ENCODE measurements around the gene SYTL3. TPM values are rescaled to one million over a fixed set of nuclear protein-coding genes. Genes with fewer than 3 reads are reported as not detected.

The SYTL3 gene
- polyA plus RNA-seq, 1 donor (not counting 4 experiments of a cell fraction or from before 2014, with no cell fraction given) = 1.4 TPM

- H3K79me2 ChIP-seq (ENCODE audit: control insufficient read depth, insufficient read depth, low read length) = no peaks in the 10 kb centered on the region
- no peak for DNase-seq (ENCODE audit: low read depth, low spot score)
- no peak overlapping the region for H3K4me3 ChIP-seq (ENCODE audit: control insufficient read depth in 2 of 3, extremely low read depth in 1 of 3, insufficient read depth in 2 of 3, low read depth in 1 of 3, low read length in 3 of 3)
- FAIRE-seq = no peak
- H3K9me1 ChIP-seq (ENCODE audit: control insufficient read depth, extremely low read depth, insufficient read depth, low read length) = no peaks in the 10 kb centered on the region
- H3K27ac ChIP-seq (ENCODE audit: control insufficient read depth, insufficient read depth, low read length) = no peak overlapping the region
- no peak overlapping the region for H3K4me2 ChIP-seq (ENCODE audit: control insufficient read depth, extremely low read depth, insufficient read depth, low read depth, low read length)
- H3K36me3 ChIP-seq (ENCODE audit: control insufficient read depth in 2 of 2, extremely low read depth in 1 of 2, insufficient read depth in 2 of 2, low read length in 2 of 2) = no peaks in the 10 kb centered on the region
- TF ChIP-seq EZH2 (IDR thresholded peaks at IDR 0.05; ENCODE audit: low read length) = no peak
- TF ChIP-seq CTCF (optimal IDR thresholded peaks at IDR 0.05 in 1 of 3, IDR thresholded peaks at IDR 0.05 in 1 of 3, conservative IDR thresholded peaks at IDR 0.05 in 1 of 3; ENCODE audit: extremely low read depth in 1 of 3, insufficient read depth in 2 of 3, low read length in 3 of 3) = no peak
- peaks cover 12% of the 10 kb centered on the region for H3K4me1 ChIP-seq (ENCODE audit: control insufficient read depth, extremely low read depth, insufficient read depth, low read length)
- dilution Hi-C loops (cut with MboI; ENCODE audit: extremely low pct_ligation_motif_present, low sequenced_read_pairs) = no loop called here
- H3K9me3 ChIP-seq (ENCODE audit: control insufficient read depth, low read depth, low read length) = no peaks in the 10 kb centered on the region
- no peak overlapping the region for H2AFZ ChIP-seq (ENCODE audit: control insufficient read depth, low read length)
- H3K9ac ChIP-seq (ENCODE audit: control insufficient read depth, extremely low read depth, insufficient read depth, low read length) = no peak overlapping the region
- no peaks in the 10 kb centered on the region for H4K20me1 ChIP-seq (ENCODE audit: control insufficient read depth, extremely low read depth, insufficient read depth, low read length)
- no peaks in the 10 kb centered on the region for H3K27me3 ChIP-seq (ENCODE audit: control insufficient read depth, extremely low read depth, insufficient read depth, low read length)
These were observed 108.6 kb downstream of the SYTL3 start for GRCh38 chr6:158758451-158758860.

- no peak for DNase-seq (ENCODE audit: low read depth, low spot score)
- Histone ChIP-seq H3K4me2 (ENCODE audit: control insufficient read depth, extremely low read depth, insufficient read depth, low read depth, low read length) (no peak overlapping the region), H3K9me1 (ENCODE audit: control insufficient read depth, extremely low read depth, insufficient read depth, low read length) (no peaks in the 10 kb centered on the region), H2AFZ (ENCODE audit: control insufficient read depth, low read length) (no peak overlapping the region), H3K9ac (ENCODE audit: control insufficient read depth, extremely low read depth, insufficient read depth, low read length) (no peak overlapping the region), H3K4me1 (ENCODE audit: control insufficient read depth, extremely low read depth, insufficient read depth, low read length) (peaks cover 12% of the 10 kb centered on the region), H3K9me3 (ENCODE audit: control insufficient read depth, low read depth, low read length) (no peaks in the 10 kb centered on the region), H3K27me3 (ENCODE audit: control insufficient read depth, extremely low read depth, insufficient read depth, low read length) (no peaks in the 10 kb centered on the region), H3K79me2 (ENCODE audit: control insufficient read depth, insufficient read depth, low read length) (no peaks in the 10 kb centered on the region), H3K27ac (ENCODE audit: control insufficient read depth, insufficient read depth, low read length) (no peak overlapping the region), H3K36me3 (ENCODE audit: control insufficient read depth in 2 of 2, extremely low read depth in 1 of 2, insufficient read depth in 2 of 2, low read length in 2 of 2) (peaks cover 0 to 3% of the 10 kb centered on the region in 2 experiments), H4K20me1 (ENCODE audit: control insufficient read depth, extremely low read depth, insufficient read depth, low read length) (no peaks in the 10 kb centered on the region), H3K4me3 (ENCODE audit: control insufficient read depth in 2 of 3, extremely low read depth in 1 of 3, insufficient read depth in 2 of 3, low read depth in 1 of 3, low read length in 3 of 3) (no peak overlapping the region)
- dilution Hi-C loops (cut with MboI; ENCODE audit: extremely low pct_ligation_motif_present, low sequenced_read_pairs) = no loop called here
- no peak for TF ChIP-seq CTCF (optimal IDR thresholded peaks at IDR 0.05 in 1 of 3, IDR thresholded peaks at IDR 0.05 in 1 of 3, conservative IDR thresholded peaks at IDR 0.05 in 1 of 3; ENCODE audit: extremely low read depth in 1 of 3, insufficient read depth in 2 of 3, low read length in 3 of 3)
- no peak for TF ChIP-seq EZH2 (IDR thresholded peaks at IDR 0.05; ENCODE audit: low read length)
- FAIRE-seq = no peak
These were observed 109.2 kb downstream of the SYTL3 start for GRCh38 chr6:158758941-158759479.

All from keratinocyte (primary cell).